ENCODE results near the gene VWA2. TPM values are rescaled to one million over a fixed set of nuclear protein-coding genes. Genes with fewer than 3 reads are reported as not detected.

VWA2 gene
- total and polyA plus RNA-seq, 2 donors (not counting 1 experiment from before 2014, with no cell fraction given), result not detected

DNA sequence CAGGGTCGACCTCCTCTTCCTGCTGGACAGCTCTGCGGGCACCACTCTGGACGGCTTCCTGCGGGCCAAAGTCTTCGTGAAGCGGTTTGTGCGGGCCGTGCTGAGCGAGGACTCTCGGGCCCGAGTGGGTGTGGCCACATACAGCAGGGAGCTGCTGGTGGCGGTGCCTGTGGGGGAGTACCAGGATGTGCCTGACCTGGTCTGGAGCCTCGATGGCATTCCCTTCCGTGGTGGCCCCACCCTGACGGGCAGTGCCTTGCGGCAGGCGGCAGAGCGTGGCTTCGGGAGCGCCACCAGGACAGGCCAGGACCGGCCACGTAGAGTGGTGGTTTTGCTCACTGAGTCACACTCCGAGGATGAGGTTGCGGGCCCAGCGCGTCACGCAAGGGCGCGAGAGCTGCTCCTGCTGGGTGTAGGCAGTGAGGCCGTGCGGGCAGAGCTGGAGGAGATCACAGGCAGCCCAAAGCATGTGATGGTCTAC is 46.9 kb downstream of the VWA2 start:
- Mint-ChIP-seq H3K27me3 (no peaks in the 10 kb centered on the region), H3K27ac (no peak overlapping the region), H3K4me1 (no peaks in the 10 kb centered on the region), H3K4me3 (no peak overlapping the region), H3K9me3 (ENCODE audit: insufficient read depth) (no peaks in the 10 kb centered on the region)
- no peaks in the 10 kb centered on the region for H3K27me3 ChIP-seq (replicated peaks in 1 of 4; ENCODE audit: control extremely low read depth in 1 of 4, control insufficient read depth in 3 of 4, insufficient read depth in 4 of 4, low read length in 3 of 4)
- no peak overlapping the region for H3K4me2 ChIP-seq (replicated peaks; ENCODE audit: low read depth, low read length, poor library complexity, severe bottlenecking)
- no peaks in the 10 kb centered on the region for H4K20me1 ChIP-seq (ENCODE audit: control insufficient read depth, insufficient read depth, low read length, poor library complexity, severe bottlenecking)
- no peaks in the 10 kb centered on the region for H3K79me2 ChIP-seq (ENCODE audit: control insufficient read depth, insufficient read depth, low read length)
- WGBS (ENCODE audit: insufficient coverage), result 97% methylated on average over 27 of the region's 31 CpGs
- intact Hi-C loops (cut with micrococcal nuclease), result no loop called here
- no peak overlapping the region for H3K27ac ChIP-seq (ENCODE audit: low read length in 2 of 2)
- no peak overlapping the region for H3K9ac ChIP-seq (ENCODE audit: low read length)
- no peak for ATAC-seq (ENCODE audit: low read depth)
- H3K36me3 ChIP-seq (replicated peaks in 1 of 2; ENCODE audit: control extremely low read depth in 1 of 2, control insufficient read depth in 1 of 2, extremely low read depth in 1 of 2, insufficient read depth in 2 of 2, low read length in 1 of 2), result no peaks in the 10 kb centered on the region
- DNase-seq, result no peak
- ChIA-PET POLR2A (no interaction called here), CTCF (interaction anchor here (1.6 kb wide), 1 partner anchor 18 kb away, joined by 7 read pairs; no protein-coding TSS in a partner anchor)
- no peak overlapping the region for H2AFZ ChIP-seq (ENCODE audit: insufficient read depth, low read depth, low read length, poor library complexity, severe bottlenecking)
- no peaks in the 10 kb centered on the region for H3K4me1 ChIP-seq (ENCODE audit: control insufficient read depth in 2 of 2, insufficient read depth in 2 of 2, low read length in 2 of 2)
- peaks cover 0 to 4% (median 0%) of the 10 kb centered on the region in 3 donors for H3K9me3 ChIP-seq (ENCODE audit: control extremely low read depth in 1 of 3, control insufficient read depth in 2 of 3, insufficient read depth in 1 of 3, low read length in 2 of 3)
- no peak overlapping the region for H3K4me3 ChIP-seq (ENCODE audit: control extremely low read depth in 1 of 5, extremely low read depth in 1 of 5, insufficient read depth in 1 of 5, low read depth in 2 of 5, low read length in 4 of 5)
- no peak for TF ChIP-seq EZH2 (IDR thresholded peaks at IDR 0.05; ENCODE audit: borderline replicate concordance, insufficient read depth, low read depth, low read length, poor library complexity, severe bottlenecking)
- TF ChIP-seq, protein P1, sequence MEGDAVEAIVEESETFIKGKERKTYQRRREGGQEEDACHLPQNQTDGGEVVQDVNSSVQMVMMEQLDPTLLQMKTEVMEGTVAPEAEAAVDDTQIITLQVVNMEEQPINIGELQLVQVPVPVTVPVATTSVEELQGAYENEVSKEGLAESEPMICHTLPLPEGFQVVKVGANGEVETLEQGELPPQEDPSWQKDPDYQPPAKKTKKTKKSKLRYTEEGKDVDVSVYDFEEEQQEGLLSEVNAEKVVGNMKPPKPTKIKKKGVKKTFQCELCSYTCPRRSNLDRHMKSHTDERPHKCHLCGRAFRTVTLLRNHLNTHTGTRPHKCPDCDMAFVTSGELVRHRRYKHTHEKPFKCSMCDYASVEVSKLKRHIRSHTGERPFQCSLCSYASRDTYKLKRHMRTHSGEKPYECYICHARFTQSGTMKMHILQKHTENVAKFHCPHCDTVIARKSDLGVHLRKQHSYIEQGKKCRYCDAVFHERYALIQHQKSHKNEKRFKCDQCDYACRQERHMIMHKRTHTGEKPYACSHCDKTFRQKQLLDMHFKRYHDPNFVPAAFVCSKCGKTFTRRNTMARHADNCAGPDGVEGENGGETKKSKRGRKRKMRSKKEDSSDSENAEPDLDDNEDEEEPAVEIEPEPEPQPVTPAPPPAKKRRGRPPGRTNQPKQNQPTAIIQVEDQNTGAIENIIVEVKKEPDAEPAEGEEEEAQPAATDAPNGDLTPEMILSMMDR (IDR thresholded peaks at IDR 0.05), result no peak

DNA sequence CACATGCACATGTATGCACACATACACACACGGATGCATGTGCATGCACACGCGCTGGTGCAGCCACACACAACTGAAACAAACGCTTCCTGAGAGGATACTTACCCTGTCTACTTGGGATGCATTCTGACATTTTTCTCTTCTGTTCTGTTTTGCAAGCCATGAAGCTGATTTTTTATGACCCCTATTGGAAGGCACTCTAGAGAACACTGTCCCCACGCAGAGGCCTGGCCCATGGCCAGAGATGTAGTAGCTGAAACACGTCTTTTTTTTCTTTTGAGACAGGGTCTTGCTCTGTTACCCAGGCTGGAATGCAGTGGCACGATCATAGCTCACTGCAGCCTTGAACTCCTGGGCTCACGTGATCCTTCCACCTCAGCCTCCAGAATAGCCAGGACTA is 47.9 kb downstream of the VWA2 start:
- intact Hi-C loops (cut with micrococcal nuclease), result no loop called here
- Mint-ChIP-seq H3K4me1 (no peaks in the 10 kb centered on the region), H3K4me3 (no peak overlapping the region), H3K9me3 (ENCODE audit: insufficient read depth) (no peaks in the 10 kb centered on the region), H3K27me3 (no peaks in the 10 kb centered on the region), H3K27ac (no peak overlapping the region)
- H3K4me2 ChIP-seq (replicated peaks; ENCODE audit: low read depth, low read length, poor library complexity, severe bottlenecking), result no peak overlapping the region
- no peak overlapping the region for H3K27ac ChIP-seq (ENCODE audit: low read length in 2 of 2)
- peaks cover 0 to 4% (median 0%) of the 10 kb centered on the region in 3 donors for H3K9me3 ChIP-seq (ENCODE audit: control extremely low read depth in 1 of 3, control insufficient read depth in 2 of 3, insufficient read depth in 1 of 3, low read length in 2 of 3)
- no peaks in the 10 kb centered on the region for H3K4me1 ChIP-seq (ENCODE audit: control insufficient read depth in 2 of 2, insufficient read depth in 2 of 2, low read length in 2 of 2)
- H3K9ac ChIP-seq (ENCODE audit: low read length), result no peak overlapping the region
- no peaks in the 10 kb centered on the region for H3K27me3 ChIP-seq (replicated peaks in 1 of 4; ENCODE audit: control extremely low read depth in 1 of 4, control insufficient read depth in 3 of 4, insufficient read depth in 4 of 4, low read length in 3 of 4)
- no peak for ATAC-seq (ENCODE audit: low read depth)
- WGBS (ENCODE audit: insufficient coverage), result 92% methylated on average over 8 of the region's 8 CpGs
- ChIA-PET POLR2A (no interaction called here), CTCF (interaction anchor here (1.6 kb wide), 1 partner anchor 17 kb away, joined by 7 read pairs; no protein-coding TSS in a partner anchor)
- no peaks in the 10 kb centered on the region for H3K36me3 ChIP-seq (replicated peaks in 1 of 2; ENCODE audit: control extremely low read depth in 1 of 2, control insufficient read depth in 1 of 2, extremely low read depth in 1 of 2, insufficient read depth in 2 of 2, low read length in 1 of 2)
- TF ChIP-seq, protein P1 (IDR thresholded peaks at IDR 0.05), result no peak
- TF ChIP-seq EZH2 (IDR thresholded peaks at IDR 0.05; ENCODE audit: borderline replicate concordance, insufficient read depth, low read depth, low read length, poor library complexity, severe bottlenecking), result no peak
- DNase-seq, result no peak
- no peak overlapping the region for H2AFZ ChIP-seq (ENCODE audit: insufficient read depth, low read depth, low read length, poor library complexity, severe bottlenecking)
- H3K4me3 ChIP-seq (ENCODE audit: control extremely low read depth in 1 of 5, extremely low read depth in 1 of 5, insufficient read depth in 1 of 5, low read depth in 2 of 5, low read length in 4 of 5), result no peak overlapping the region
- H4K20me1 ChIP-seq (ENCODE audit: control insufficient read depth, insufficient read depth, low read length, poor library complexity, severe bottlenecking), result no peaks in the 10 kb centered on the region
- no peaks in the 10 kb centered on the region for H3K79me2 ChIP-seq (ENCODE audit: control insufficient read depth, insufficient read depth, low read length)

Data from B cell (primary cell).